HepG2 (cell line): ENCODE measurements around the gene USP32. TPM values are rescaled to one million over a fixed set of nuclear protein-coding genes. Genes with fewer than 3 reads are reported as not detected.
A peak's percentile ranks its signal among the peaks of the same experiment; 100 is the strongest.

Experiments
- ATAC-seq: fragments of 200-7000 bp; cut with Tn5 transposase; 3 replicates; pipeline ENCODE4 v1.9.1; 2020; ENCODE audit warnings: mild to moderate bottlenecking, moderate library complexity
- BruUV-seq: library from RNA; stranded (reverse); fragments of 400-500 nt; replicated peaks from 2 replicates; lab custom pipeline; 2021; lab: Mats Ljungman, UMichigan
- CTCF ChIA-PET: fragments of 300-600 bp; formaldehyde crosslinking; extraction: SDS; loops from one replicate; lab custom pipeline; 2021; ENCODE audit warnings: low total read pairs, inconsistent platforms, low intra/inter-chr PET ratio; lab: Yijun Ruan, JAX
- POLR2A ChIA-PET: fragments of 350-600 bp; sonication (Branson Sonifier 250); formaldehyde crosslinking; loops from one replicate; lab custom pipeline; 2020; ENCODE audit warnings: antibody characterized with exemption, inconsistent platforms; lab: Yijun Ruan, JAX
- DNase-seq: peaks from one replicate; pipeline ENCODE4 v3.0.0-alpha.2; 2015; ENCODE audit warnings: low spot score
- FAIRE-seq: peaks from 3 replicates; lab custom pipeline; 2011; peaks lifted over from hg19 to GRCh38; lab: Jason Lieb, UNC
- H2AFZ ChIP-seq: one replicate; pipeline ENCODE4 v1.6.1; 2011; ENCODE audit warnings: low read length, inconsistent platforms
- H3K27ac ChIP-seq: fragments of 300-600 bp; 3 replicates; pipeline ENCODE4 v1.8.0; 2011; ENCODE audit warnings: mixed run types, mild to moderate bottlenecking, mixed read lengths, low read length, inconsistent platforms; ENCODE audit not compliant: insufficient read depth; ENCODE audit errors: extremely low read length
- H3K27me3 ChIP-seq, 2 experiments: fragments of 200-600 bp in 1 of 2; 2 replicates in 1 of 2; 3 replicates in 1 of 2; pipeline versions ENCODE4 v1.6.0 to v1.8.0; 2011; ENCODE audit warnings: low read length in 2 of 2, mild to moderate bottlenecking in 2 of 2, moderate library complexity in 2 of 2, inconsistent platforms in 1 of 2; ENCODE audit not compliant: insufficient read depth in 2 of 2, control insufficient read depth in 1 of 2
- H3K36me3 ChIP-seq, 2 experiments: fragments of 200-600 bp in 1 of 2; replicated peaks in 1 of 2; 2 replicates in 1 of 2; 3 replicates in 1 of 2; pipeline versions ENCODE4 v1.5.1 to v1.8.0; 2011; ENCODE audit warnings: low read length in 2 of 2, inconsistent platforms in 1 of 2; ENCODE audit not compliant: insufficient read depth in 2 of 2, control insufficient read depth in 1 of 2
- H3K4me1 ChIP-seq: 2 replicates; pipeline ENCODE4 v1.5.1; 2012; ENCODE audit warnings: low read length, inconsistent platforms; ENCODE audit not compliant: insufficient read depth
- H3K4me2 ChIP-seq: 2 replicates; pipeline ENCODE4 v1.6.0; 2011; ENCODE audit warnings: low read depth, low read length, inconsistent platforms
- H3K4me3 ChIP-seq, 3 experiments: fragments of 200-600 bp in 1 of 3; sonication (generic), shearing (Covaris generic) in 1 of 3; replicated peaks in 1 of 3; 2 replicates each; pipeline ENCODE4 v1.5.1; 2011 to 2016; ENCODE audit warnings: low read length in 3 of 3, inconsistent platforms in 2 of 3, low read depth in 2 of 3, mild to moderate bottlenecking in 2 of 3, control low read depth in 1 of 3, mixed read lengths in 1 of 3; ENCODE audit not compliant: insufficient read depth in 1 of 3
- H3K79me2 ChIP-seq: one replicate; pipeline ENCODE4 v1.6.1; 2011; ENCODE audit warnings: low read length, inconsistent platforms; ENCODE audit not compliant: insufficient read depth
- H3K9ac ChIP-seq: 2 replicates; pipeline ENCODE4 v1.6.0; 2011; ENCODE audit warnings: mild to moderate bottlenecking, low read depth, low read length, inconsistent platforms; ENCODE audit not compliant: insufficient read depth
- H3K9me3 ChIP-seq: 2 replicates; pipeline ENCODE4 v1.5.1; 2012; ENCODE audit warnings: mild to moderate bottlenecking, low read length
- H4K20me1 ChIP-seq: 2 replicates; pipeline ENCODE4 v1.6.0; 2011; ENCODE audit warnings: inconsistent platforms, mild to moderate bottlenecking, low read length, moderate library complexity; ENCODE audit not compliant: insufficient read depth
- CEBPB ChIP-seq: IDR thresholded peaks from 2 replicates; pipeline ENCODE4 v1.6.1; 2011; ENCODE audit warnings: low read depth, low read length, improper control_type of control experiment, borderline replicate concordance
- CEBPG ChIP-seq: IDR thresholded peaks from 2 replicates; pipeline ENCODE4 v1.6.1; 2016
- CHD2 ChIP-seq: IDR thresholded peaks from 2 replicates; pipeline ENCODE4 v1.6.1; 2011; ENCODE audit warnings: low read depth, low read length, improper control_type of control experiment
- HES4 ChIP-seq: sonication (generic); formaldehyde crosslinking; IDR thresholded peaks from 2 replicates; pipeline ENCODE4 v1.9.0; 2021; ENCODE audit warnings: mild to moderate bottlenecking, missing genetic modification reagents, borderline replicate concordance
- IKZF4 ChIP-seq: sonication (generic); formaldehyde crosslinking; IDR thresholded peaks from 2 replicates; pipeline ENCODE4 v1.5.1; 2020; ENCODE audit warnings: borderline replicate concordance, mild to moderate bottlenecking, low read depth, missing genetic modification reagents; ENCODE audit errors: not compliant biosample characterization
- MIXL1 ChIP-seq: IDR thresholded peaks from 2 replicates; pipeline ENCODE4 v1.6.1; 2016
- POLR2G ChIP-seq: fragments of 200-400 bp; formaldehyde crosslinking; IDR thresholded peaks from 2 replicates; pipeline ENCODE4 v1.6.1; 2018; ENCODE audit warnings: mild to moderate bottlenecking, low read depth, low read length, moderate library complexity
- U2AF2 ChIP-seq: fragments of 200-400 bp; formaldehyde crosslinking; IDR thresholded peaks from 2 replicates; pipeline ENCODE4 v1.6.1; 2017; ENCODE audit warnings: low read depth, mild to moderate bottlenecking, low read length
- ZFX ChIP-seq: sonication (generic); formaldehyde crosslinking; IDR thresholded peaks from 2 replicates; pipeline ENCODE4 v1.4.0; 2020; ENCODE audit warnings: mild to moderate bottlenecking, low read depth, missing genetic modification reagents, moderate library complexity
- ZKSCAN5 ChIP-seq: sonication (generic); formaldehyde crosslinking; IDR thresholded peaks from 2 replicates; pipeline ENCODE4 v1.5.1; 2020; ENCODE audit warnings: mild to moderate bottlenecking, missing genetic modification reagents
- ZNF563 ChIP-seq: sonication (generic); formaldehyde crosslinking; IDR thresholded peaks from 2 replicates; pipeline ENCODE4 v1.8.0; 2022; ENCODE audit warnings: mild to moderate bottlenecking, moderate library complexity, missing genetic modification reagents
- WGBS: methylation state at CpG from one replicate; pipeline ENCODE4 v1.1.6; 2017; ENCODE audit warnings: low lambda C conversion rate; 5-methylcytosine and 5-hydroxymethylcytosine counted together
- in situ Hi-C: cut with HindIII; loops from 2 replicates; pipeline ENCODE4 v1.10.0; 2017; ENCODE audit warnings: low pct_unique_long_range_greater_than_20kb; ENCODE audit not compliant: extremely low pct_ligation_motif_present
- intact Hi-C: fragments of 100-400 bp; cut with micrococcal nuclease; formaldehyde crosslinking; loops from one replicate; pipeline ENCODE4 v1.10.0; 2022; ENCODE audit not compliant: unreplicated experiment
- polyA plus RNA-seq, 8 experiments: library from polyadenylated mRNA; depleted of rRNA in 3 of 8; stranded (reverse) in 7 of 8; unstranded in 1 of 8; fragments of >200 nt; fragmentation: Illumina TruSeq in 4 of 8; extraction: Trizol in 4 of 8; gene quantifications; 2 replicates each; pipeline versions ENCODE4 v1.2.1 to v1.2.3, GENCODE V29; 2011 to 2016; ENCODE audit warnings: low read depth in 4 of 8, missing spikeins in 1 of 8, mixed read lengths in 1 of 8; ENCODE audit not compliant: insufficient read depth in 1 of 8
- total RNA-seq, 5 experiments: library from RNA; depleted of rRNA; stranded (reverse); fragments of >200 nt; fragmentation: Illumina TruSeq; extraction: Trizol; gene quantifications; 2 replicates each; pipeline ENCODE4 v1.2.3, GENCODE V29; 2016; ENCODE audit warnings: low read depth in 1 of 5
- TF ChIP-seq, protein P1 (sequence below): sonication (generic); formaldehyde crosslinking; IDR thresholded peaks from 2 replicates; pipeline ENCODE4 v1.4.0; 2020; ENCODE audit warnings: missing genetic modification reagents, mild to moderate bottlenecking, borderline replicate concordance
- TF ChIP-seq, protein P2 (sequence below): sonication (generic); formaldehyde crosslinking; conservative IDR thresholded peaks from 2 replicates; pipeline ENCODE4 v1.4.0; 2020; ENCODE audit warnings: missing genetic modification reagents
- TF ChIP-seq, protein P3 (sequence below): conservative IDR thresholded peaks from 2 replicates; pipeline ENCODE4 v1.6.1; 2018; ENCODE audit warnings: missing genetic modification reagents
- TF ChIP-seq, protein P4 (sequence below): sonication (generic); formaldehyde crosslinking; conservative IDR thresholded peaks from 2 replicates; pipeline ENCODE4 v1.8.1; 2023; ENCODE audit warnings: missing genetic modification reagents

USP32 gene
- total and polyA plus RNA-seq, 2 of the 13 experiments (the other 11 are each of a cell fraction or from before 2014, with no cell fraction given) = 24.9 to 39.9 TPM

DNA sequence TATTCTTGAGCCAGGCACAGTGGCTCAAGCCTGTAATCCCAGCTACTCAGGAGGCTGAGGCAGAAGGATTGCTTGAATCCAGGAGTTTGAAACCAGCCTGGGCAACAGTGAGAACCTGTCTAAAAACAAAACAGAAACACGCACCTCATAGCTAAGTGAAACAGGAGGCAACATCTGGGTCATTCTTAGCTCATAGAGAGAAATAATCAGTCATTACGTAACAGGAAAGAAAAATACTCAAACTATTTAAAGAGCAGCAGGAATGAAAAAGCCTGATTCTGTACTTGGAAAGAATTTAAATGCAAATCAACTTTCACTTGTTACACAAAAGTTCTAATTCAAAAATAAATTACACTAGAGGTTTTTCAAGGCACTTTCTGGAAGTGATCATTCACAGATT is 47.6 kb upstream of the USP32 start:
- WGBS = 45% methylated on average over 2 of the region's 2 CpGs
- DNase-seq = peak; percentile 12
- no peaks in the 10 kb centered on the region for H3K36me3 ChIP-seq
- H3K27me3 ChIP-seq = no peaks in the 10 kb centered on the region
- ATAC-seq = no peak
- H3K4me1 ChIP-seq = peaks cover 44% of the 10 kb centered on the region
- peak overlapping the region; percentile 31 for H2AFZ ChIP-seq
- intact Hi-C loops (loop anchor here (10.0 kb wide), 1 partner anchor 125 kb away; no protein-coding TSS in a partner anchor), in situ Hi-C loops (loop anchor here (10.0 kb wide), 1 partner anchor 275 kb away; no protein-coding TSS in a partner anchor)
- H3K4me3 ChIP-seq = no peak overlapping the region
- H3K9me3 ChIP-seq = no peaks in the 10 kb centered on the region
- ChIA-PET POLR2A (no interaction called here), CTCF (no interaction called here)
- FAIRE-seq = no peak
- H3K79me2 ChIP-seq = no peaks in the 10 kb centered on the region
- no peak overlapping the region; the same call in 1 of the 2 replicates for H3K9ac ChIP-seq
- peak overlapping the region; percentile 41; the same call in 1 of the 2 replicates for H3K4me2 ChIP-seq
- BruUV-seq = no TSS peak
- no peak for TF ChIP-seq ZKSCAN5
- TF ChIP-seq, protein P1, sequence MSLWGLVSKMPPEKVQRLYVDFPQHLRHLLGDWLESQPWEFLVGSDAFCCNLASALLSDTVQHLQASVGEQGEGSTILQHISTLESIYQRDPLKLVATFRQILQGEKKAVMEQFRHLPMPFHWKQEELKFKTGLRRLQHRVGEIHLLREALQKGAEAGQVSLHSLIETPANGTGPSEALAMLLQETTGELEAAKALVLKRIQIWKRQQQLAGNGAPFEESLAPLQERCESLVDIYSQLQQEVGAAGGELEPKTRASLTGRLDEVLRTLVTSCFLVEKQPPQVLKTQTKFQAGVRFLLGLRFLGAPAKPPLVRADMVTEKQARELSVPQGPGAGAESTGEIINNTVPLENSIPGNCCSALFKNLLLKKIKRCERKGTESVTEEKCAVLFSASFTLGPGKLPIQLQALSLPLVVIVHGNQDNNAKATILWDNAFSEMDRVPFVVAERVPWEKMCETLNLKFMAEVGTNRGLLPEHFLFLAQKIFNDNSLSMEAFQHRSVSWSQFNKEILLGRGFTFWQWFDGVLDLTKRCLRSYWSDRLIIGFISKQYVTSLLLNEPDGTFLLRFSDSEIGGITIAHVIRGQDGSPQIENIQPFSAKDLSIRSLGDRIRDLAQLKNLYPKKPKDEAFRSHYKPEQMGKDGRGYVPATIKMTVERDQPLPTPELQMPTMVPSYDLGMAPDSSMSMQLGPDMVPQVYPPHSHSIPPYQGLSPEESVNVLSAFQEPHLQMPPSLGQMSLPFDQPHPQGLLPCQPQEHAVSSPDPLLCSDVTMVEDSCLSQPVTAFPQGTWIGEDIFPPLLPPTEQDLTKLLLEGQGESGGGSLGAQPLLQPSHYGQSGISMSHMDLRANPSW (CRISPR knock-in tag) = no peak
- peak; percentile 71 for TF ChIP-seq CEBPB
- no peak for TF ChIP-seq HES4
- TF ChIP-seq MIXL1 (CRISPR knock-in tag) = 0 out of 2 replicates have a peak, but pooled peaks have one; percentile 39
- no peak for TF ChIP-seq ZNF563
- no peak for TF ChIP-seq POLR2G
- TF ChIP-seq, protein P2, sequence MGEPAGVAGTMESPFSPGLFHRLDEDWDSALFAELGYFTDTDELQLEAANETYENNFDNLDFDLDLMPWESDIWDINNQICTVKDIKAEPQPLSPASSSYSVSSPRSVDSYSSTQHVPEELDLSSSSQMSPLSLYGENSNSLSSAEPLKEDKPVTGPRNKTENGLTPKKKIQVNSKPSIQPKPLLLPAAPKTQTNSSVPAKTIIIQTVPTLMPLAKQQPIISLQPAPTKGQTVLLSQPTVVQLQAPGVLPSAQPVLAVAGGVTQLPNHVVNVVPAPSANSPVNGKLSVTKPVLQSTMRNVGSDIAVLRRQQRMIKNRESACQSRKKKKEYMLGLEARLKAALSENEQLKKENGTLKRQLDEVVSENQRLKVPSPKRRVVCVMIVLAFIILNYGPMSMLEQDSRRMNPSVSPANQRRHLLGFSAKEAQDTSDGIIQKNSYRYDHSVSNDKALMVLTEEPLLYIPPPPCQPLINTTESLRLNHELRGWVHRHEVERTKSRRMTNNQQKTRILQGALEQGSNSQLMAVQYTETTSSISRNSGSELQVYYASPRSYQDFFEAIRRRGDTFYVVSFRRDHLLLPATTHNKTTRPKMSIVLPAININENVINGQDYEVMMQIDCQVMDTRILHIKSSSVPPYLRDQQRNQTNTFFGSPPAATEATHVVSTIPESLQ (CRISPR knock-in tag) = no peak
- TF ChIP-seq, protein P3, sequence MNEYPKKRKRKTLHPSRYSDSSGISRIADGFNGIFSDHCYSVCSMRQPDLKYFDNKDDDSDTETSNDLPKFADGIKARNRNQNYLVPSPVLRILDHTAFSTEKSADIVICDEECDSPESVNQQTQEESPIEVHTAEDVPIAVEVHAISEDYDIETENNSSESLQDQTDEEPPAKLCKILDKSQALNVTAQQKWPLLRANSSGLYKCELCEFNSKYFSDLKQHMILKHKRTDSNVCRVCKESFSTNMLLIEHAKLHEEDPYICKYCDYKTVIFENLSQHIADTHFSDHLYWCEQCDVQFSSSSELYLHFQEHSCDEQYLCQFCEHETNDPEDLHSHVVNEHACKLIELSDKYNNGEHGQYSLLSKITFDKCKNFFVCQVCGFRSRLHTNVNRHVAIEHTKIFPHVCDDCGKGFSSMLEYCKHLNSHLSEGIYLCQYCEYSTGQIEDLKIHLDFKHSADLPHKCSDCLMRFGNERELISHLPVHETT (CRISPR knock-in tag) = no peak
- TF ChIP-seq, protein P4, sequence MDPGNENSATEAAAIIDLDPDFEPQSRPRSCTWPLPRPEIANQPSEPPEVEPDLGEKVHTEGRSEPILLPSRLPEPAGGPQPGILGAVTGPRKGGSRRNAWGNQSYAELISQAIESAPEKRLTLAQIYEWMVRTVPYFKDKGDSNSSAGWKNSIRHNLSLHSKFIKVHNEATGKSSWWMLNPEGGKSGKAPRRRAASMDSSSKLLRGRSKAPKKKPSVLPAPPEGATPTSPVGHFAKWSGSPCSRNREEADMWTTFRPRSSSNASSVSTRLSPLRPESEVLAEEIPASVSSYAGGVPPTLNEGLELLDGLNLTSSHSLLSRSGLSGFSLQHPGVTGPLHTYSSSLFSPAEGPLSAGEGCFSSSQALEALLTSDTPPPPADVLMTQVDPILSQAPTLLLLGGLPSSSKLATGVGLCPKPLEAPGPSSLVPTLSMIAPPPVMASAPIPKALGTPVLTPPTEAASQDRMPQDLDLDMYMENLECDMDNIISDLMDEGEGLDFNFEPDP = no peak
- TF ChIP-seq IKZF4 (CRISPR knock-in tag) = no peak
- no peak for TF ChIP-seq CHD2
- TF ChIP-seq U2AF2 = no peak
- no peak for TF ChIP-seq ZFX (CRISPR knock-in tag)
- peak; percentile 47; the same call in 1 of the 2 replicates for TF ChIP-seq CEBPG
- TF ChIP-seq, all 625 proteins: peak for 3
- H4K20me1 ChIP-seq = no peaks in the 10 kb centered on the region
- no peak overlapping the region for H3K27ac ChIP-seq
